HG02970 (cell line): ENCODE results near the gene CANX.

Experiments
- ATAC-seq: cut with Tn5 transposase; IDR thresholded peaks from one replicate; pipeline ENCODE4 v1.9.1; 2021; ENCODE audit warnings: mild to moderate bottlenecking, moderate library complexity, moderate number of reproducible peaks; ENCODE audit not compliant: unreplicated experiment, low FRiP score

CANX gene

GRCh38 chr5:179749857-179750508, 51.2 kb downstream of the CANX start:
- ATAC-seq: no peak

DNA sequence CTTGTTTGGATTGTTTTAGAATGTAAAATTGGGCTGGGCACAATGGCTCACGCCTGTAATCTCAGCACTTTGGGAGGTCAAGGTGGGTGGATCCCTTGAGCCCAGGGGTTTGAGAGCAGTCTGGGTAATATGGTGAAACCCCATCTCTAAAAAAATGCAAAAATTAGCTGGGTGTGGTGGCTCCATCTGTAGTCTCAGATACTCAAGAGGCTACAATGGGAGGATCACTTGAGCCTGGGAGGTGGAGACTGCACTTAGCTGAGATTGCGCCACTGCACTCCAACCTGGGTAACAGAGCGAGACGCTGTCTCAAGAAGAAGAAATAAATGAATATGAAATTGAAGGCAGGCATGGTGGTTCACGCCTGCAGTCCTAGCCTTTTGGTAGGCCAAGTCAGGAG, 55.2 kb downstream of the CANX start:
- ATAC-seq: no peak

- no peak for ATAC-seq
Measured at GRCh38 chr5:179755022-179755421, 56.3 kb downstream of the CANX start.

- no peak for ATAC-seq
Measured at GRCh38 chr5:179758955-179759354, 60.2 kb downstream of the CANX start.

DNA sequence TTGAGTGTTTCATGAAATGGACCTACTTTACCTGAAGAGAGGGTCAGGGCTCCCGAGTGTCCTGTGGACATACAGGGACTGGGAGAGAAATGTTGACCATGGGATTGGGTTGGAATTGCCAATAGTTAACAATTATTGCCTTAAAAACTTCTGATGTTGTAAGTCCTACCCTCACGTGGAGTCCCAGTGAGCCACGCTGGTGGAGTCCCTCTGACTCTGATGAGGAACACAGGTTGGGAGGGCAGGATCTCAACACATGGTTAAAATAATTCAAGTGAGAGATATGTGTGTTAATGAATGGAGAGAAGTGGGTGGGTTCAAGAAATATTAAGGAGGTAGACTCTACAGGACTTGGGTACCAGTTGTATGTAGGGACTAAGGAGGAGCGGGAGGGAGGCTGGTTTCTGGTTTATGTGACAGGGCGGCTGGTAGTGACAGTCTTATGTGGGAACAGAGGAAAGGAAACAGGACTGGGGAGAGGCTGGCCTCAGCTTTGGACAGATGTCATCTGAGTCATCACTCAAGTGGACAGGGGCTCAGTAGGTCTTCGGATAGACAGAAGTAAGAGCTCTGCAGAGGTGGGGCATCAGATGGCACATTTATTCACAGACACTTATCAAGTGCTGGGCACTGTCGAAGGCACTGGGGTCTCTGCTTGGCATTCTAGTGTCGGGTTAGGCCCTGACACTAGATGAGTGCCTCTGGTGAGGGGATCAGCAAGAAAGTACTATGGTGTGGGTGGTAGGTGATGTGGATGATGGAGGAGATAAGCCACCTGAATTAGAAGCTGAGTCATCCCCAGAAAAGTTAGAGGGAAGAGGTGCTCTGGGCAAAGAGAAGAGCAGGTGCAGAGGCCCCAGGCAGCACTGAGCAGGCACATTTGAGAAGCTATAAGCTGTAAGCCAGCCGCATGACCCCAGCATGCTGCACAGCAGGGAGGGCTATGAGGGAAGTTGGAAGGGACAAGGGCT, 61.1 kb downstream of the CANX start:
- no peak for ATAC-seq

- ATAC-seq: no peak
Measured at GRCh38 chr5:179762079-179762780, 63.5 kb downstream of the CANX start.

DNA sequence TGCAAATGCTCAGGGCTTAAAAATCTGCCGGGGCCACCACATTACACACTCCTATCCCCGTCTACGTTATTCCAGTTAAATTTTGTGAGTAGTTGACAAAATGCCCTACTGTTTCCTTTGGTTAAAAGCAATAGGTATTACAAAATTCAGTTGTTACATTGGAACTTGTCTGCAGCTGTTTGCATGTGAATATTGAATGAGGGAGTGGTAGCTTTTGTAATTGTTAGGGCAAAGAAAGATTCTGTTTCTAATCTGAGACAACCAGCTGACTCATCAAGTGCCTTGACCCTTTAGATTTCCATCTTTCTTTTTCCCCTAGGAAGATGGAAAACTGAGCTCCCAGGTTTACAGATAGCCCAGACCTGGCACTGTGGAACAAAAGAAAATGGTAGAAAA, 64.0 kb downstream of the CANX start:
- no peak for ATAC-seq

GRCh38 chr5:179763215-179763945, 64.6 kb downstream of the CANX start:
- no peak for ATAC-seq

DNA sequence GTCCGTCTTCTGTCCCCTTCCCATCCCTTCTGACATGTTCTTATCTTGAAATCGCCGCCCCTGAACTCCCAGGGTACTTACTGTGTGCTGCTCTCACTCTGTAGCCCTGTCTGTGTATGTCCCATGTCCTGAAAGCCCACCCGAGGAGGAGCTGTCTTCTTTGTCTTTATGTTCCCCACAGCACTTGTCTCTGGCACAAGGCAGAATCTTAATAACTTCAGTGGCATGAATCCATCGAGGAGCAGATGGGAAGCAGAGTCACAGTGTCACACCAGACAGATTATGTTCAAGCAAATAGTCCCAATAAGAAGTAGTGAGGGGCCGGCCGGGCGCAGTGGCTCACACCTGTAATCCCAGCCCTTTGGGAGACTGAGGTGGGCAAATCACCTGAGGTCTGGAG, 65.3 kb downstream of the CANX start:
- no peak for ATAC-seq

DNA sequence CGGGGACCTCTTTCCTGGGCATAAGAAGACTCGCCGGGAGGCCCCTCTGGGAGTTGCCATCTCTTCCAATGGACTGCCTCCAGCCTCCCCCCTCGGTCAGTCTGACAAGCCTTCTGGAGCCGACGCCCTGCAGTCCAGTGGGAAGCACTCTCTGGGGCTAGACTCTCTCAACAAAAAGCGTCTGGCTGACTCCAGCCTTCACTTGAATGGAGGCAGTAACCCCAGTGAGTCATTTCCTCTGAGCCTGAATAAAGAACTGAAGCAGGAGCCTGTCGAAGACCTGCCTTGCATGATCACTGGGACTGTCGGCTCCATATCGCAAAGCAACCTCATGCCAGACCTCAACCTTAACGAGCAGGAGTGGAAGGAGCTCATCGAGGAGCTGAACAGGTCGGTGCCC, 66.6 kb downstream of the CANX start:
- ATAC-seq: no peak

- ATAC-seq: no peak
Measured at GRCh38 chr5:179766021-179766725, 67.4 kb downstream of the CANX start.

GRCh38 chr5:179766726-179767455, 68.1 kb downstream of the CANX start:
- ATAC-seq: no peak

DNA sequence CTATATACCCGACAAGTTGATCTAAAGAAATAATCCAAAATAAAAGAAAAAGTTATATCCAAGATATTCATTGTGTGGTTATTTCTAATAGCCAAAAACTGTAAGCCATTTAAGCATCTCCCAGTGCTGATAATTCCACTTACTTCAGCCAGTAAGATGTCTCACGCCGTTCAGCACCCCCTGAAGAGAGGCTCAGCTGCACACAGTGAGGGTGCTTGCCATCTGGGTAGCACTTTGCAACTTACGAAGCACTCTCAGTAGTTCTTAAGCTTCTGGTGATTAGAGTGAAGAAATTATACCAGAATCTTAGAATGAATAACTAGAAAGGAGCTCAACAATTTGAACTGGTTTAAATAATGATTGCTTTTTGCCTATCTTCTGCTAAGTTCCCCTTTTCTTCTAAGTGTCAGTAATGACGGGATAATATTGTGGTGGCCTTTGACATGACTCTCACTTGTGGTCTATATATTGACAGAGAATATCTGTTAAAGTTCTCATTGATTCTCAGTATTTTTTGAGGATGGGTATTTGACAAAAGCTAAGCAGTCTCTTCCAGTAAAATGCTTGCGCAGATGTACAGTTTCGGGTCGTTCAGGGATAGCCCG, 68.8 kb downstream of the CANX start:
- ATAC-seq: no peak

DNA sequence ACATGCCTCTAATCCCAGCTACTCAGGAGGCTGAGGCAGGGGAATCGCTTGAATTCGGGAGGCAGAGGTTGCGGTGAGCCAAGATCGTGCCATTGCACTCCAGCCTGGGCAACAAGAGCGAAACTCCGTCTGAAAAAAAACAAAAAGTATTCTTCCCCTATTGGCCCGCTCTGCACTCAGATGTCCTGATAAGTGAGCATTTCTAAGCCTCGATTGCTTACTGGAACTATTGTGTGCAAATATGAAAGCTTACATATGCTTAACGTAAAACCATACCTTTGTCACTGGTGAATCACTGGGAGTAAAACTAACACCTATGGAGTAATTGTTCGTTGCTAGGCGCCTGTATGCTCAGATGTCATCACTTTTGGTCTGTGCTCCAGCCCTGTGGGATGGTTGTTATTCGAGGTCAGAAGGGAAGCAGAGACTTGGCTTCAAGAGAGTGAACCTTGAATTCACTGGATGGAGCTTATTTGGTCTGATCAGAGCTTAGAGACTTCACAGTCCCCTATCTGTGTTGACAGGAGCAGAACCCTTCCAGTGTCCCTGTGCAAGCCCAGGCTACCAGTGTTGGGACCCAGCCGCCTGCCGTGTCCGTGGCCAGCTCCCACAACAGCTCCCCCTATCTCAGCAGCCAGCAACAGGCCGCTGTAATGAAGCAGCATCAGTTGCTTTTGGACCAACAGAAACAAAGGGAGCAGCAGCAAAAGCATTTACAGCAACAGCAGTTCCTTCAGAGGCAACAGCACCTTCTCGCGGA, 69.7 kb downstream of the CANX start:
- no peak for ATAC-seq

DNA sequence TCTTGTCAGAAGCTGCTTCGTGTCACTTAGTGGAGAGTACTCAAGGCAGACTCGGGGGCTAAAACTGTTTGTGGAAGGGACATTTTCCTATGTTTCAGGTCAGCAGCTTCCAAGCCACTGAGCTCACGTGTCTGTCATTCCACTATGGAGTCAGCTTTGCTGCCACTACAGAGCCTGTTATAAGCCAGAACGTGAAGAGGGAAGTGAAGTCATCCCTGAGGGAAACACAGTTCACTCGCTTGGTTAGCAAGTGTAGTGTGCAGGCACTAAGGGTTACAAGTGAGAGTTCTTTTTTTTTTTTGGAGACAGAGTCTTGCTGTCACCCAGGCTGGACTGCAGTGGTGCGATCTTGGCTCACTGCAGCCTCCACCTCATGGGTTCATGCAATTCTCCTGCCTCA, 70.5 kb downstream of the CANX start:
- ATAC-seq: no peak

DNA sequence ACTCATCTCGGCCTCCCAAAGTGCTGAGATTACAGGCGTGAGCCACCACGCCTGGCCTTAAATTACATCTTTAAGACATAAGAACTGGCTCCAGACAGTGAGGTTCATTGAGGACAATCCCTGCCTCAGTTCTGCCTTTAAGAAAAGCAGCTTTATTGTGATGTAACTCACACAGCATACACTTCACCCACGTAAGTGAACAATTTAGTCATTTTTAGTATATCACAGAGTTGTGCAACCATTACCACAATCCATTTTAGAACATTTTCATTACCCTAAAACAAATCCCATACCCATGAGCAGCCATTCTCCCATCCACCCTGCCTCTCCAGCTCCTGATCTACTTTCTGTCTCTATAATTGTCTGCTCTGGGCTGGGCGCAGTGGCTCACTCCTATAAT, 71.0 kb downstream of the CANX start:
- no peak for ATAC-seq

- ATAC-seq: no peak
Measured at GRCh38 chr5:179771311-179771895, 72.6 kb downstream of the CANX start.

GRCh38 chr5:179772351-179772750, 73.6 kb downstream of the CANX start:
- ATAC-seq: no peak
